GM19467 (cell line): Measurements from ENCODE around the gene RTN1.

ENCODE experiments used
- ATAC-seq: cut with Tn5 transposase; IDR thresholded peaks from one replicate; pipeline ENCODE4 v1.9.1; 2021; ENCODE audit warnings: mild to moderate bottlenecking, moderate library complexity; ENCODE audit not compliant: unreplicated experiment

Gene RTN1

GRCh38 chr14:59570122-59570521 is 300.5 kb downstream of the RTN1 start:
- ATAC-seq, result no peak

GRCh38 chr14:59566725-59567124 is 303.9 kb downstream of the RTN1 start:
- ATAC-seq, result no peak

GRCh38 chr14:59566296-59566695 is 304.3 kb downstream of the RTN1 start:
- no peak for ATAC-seq

GRCh38 chr14:59565087-59565486 is 305.5 kb downstream of the RTN1 start:
- no peak for ATAC-seq

- no peak for ATAC-seq
These were observed 306.2 kb downstream of the RTN1 start for GRCh38 chr14:59564366-59564765.

GRCh38 chr14:59547310-59547709 is 323.3 kb downstream of the RTN1 start:
- ATAC-seq, result no peak
